BE2C (cell line): ENCODE measurements around the gene PARD6G.

Experiments used
- DNase-seq: peaks from one replicate; pipeline ENCODE4 v3.0.0-alpha.2; 2020
- H3K27me3 ChIP-seq: fragments of 250-450 bp; sonication (Bioruptor Pico); 2 replicates; pipeline ENCODE4 v1.5.1; 2020; ENCODE audit warnings: mild to moderate bottlenecking
- H3K36me3 ChIP-seq: fragments of 250-450 bp; sonication (Bioruptor Pico); 2 replicates; pipeline ENCODE4 v1.5.1; 2020; ENCODE audit warnings: mild to moderate bottlenecking
- H3K4me1 ChIP-seq: fragments of 250-450 bp; sonication (Bioruptor Pico); 2 replicates; pipeline ENCODE4 v1.5.1; 2020
- H3K4me3 ChIP-seq: 2 replicates; pipeline ENCODE4 v1.5.1; 2011; ENCODE audit warnings: low read depth, low read length
- H3K9me3 ChIP-seq: fragments of 250-450 bp; sonication (Bioruptor Pico); 2 replicates; pipeline ENCODE4 v1.5.1; 2020
- TF ChIP-seq, protein P1 (sequence below): IDR thresholded peaks from 2 replicates; pipeline ENCODE4 v1.5.1; 2012; ENCODE audit warnings: mild to moderate bottlenecking, low read depth, low read length

Gene PARD6G

DNA sequence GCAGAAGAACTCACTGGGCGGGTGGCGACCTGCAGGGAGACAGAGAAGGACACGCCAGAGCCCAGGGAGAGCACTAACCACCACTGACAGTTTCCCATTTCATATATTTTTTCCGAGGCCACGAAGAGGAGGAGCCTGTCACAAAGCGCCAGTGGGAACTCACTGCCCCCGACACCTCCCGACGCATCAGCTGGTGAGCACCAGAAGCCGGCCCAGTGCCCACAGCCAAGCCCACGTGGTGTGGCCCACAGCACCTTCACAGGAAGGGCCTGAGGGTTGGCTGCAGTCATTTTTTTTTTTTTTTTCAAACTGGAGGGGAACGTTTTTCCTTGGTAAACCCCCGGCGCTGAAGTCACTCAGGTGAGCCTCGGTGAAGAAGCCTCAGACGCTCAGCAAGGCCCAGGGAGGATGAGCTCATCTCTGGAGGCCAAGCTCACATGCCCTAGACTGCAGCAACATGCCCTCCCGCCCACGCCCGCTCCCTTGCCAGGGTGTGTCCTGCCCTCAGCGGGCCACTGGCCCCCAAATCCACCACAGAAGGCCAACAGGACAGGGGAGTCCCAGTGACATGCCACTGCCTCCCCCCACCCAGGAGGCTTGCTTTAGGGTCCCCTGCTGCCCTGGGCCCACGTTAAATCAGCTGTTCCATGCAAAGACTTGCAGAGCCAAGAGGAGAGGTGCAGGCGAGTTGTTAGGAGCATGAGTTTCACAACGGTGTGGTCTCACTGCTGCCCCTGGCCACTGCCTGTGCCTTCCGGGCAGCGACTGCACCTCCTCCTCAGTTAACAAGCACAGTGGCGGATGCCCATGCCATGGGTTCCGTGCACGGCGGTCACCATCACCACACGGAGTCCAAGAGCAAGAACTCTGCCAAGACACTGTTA is 68.1 kb downstream of the PARD6G start:
- Histone ChIP-seq H3K4me1 (no peaks in the 10 kb centered on the region), H3K9me3 (no peaks in the 10 kb centered on the region), H3K36me3 (no peaks in the 10 kb centered on the region), H3K27me3 (no peaks in the 10 kb centered on the region), H3K4me3 (no peak overlapping the region)
- DNase-seq: no peak
- TF ChIP-seq, protein P1, sequence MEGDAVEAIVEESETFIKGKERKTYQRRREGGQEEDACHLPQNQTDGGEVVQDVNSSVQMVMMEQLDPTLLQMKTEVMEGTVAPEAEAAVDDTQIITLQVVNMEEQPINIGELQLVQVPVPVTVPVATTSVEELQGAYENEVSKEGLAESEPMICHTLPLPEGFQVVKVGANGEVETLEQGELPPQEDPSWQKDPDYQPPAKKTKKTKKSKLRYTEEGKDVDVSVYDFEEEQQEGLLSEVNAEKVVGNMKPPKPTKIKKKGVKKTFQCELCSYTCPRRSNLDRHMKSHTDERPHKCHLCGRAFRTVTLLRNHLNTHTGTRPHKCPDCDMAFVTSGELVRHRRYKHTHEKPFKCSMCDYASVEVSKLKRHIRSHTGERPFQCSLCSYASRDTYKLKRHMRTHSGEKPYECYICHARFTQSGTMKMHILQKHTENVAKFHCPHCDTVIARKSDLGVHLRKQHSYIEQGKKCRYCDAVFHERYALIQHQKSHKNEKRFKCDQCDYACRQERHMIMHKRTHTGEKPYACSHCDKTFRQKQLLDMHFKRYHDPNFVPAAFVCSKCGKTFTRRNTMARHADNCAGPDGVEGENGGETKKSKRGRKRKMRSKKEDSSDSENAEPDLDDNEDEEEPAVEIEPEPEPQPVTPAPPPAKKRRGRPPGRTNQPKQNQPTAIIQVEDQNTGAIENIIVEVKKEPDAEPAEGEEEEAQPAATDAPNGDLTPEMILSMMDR: no peak

DNA sequence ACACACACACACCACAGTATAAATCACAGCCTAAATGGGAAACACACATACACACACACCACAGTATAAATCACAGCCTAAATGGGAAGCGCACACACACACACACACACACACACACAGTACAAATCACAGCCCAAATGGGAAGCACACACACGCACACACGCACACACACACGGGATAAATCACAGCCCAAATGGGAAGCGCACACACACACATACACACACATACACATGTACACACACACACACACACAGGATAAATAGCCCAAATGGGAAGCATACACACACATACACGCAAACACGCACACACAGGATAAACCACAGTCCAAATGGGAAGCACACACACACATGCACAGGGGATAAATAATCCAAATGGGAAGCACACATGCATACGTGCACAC is 70.2 kb downstream of the PARD6G start:
- H3K4me1 ChIP-seq: no peaks in the 10 kb centered on the region
- TF ChIP-seq, protein P1: no peak

DNA sequence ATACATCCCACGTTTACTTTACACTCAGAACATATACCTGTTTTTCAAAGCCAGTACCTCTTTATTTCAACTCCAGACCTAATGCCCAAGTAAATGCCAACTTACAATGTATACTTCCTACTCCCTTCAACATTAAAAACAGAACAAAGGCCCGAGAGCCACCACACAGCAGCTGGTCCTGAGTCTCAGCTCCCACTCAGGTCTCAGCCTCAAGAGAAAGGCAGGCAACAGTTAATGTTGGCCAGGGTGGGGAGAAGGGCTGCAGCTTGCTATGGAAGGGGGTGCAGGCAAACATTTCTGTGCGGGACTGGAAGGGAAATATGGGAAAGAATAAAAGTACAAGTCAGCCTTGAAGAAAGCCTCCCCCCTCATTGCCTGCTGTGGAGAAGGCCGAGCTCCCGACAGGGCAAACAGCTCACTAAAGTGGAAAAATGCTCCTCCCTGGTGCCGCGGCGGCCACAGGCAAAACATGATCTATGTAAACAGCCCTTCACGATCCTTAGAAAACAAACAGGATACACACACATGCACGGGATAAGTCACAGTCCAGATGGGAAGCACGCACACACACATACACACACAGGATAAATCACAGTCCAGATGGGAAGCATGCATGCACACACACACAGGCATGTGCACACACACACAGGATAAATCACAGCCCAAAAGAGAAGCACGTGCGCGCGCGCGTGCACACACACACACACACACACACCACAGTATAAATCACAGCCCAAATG is 70.8 kb downstream of the PARD6G start:
- H3K36me3 ChIP-seq: no peaks in the 10 kb centered on the region
- TF ChIP-seq, protein P1: no peak
- H3K4me1 ChIP-seq: no peaks in the 10 kb centered on the region
- H3K9me3 ChIP-seq: no peaks in the 10 kb centered on the region
- H3K27me3 ChIP-seq: no peaks in the 10 kb centered on the region
- DNase-seq: no peak
- H3K4me3 ChIP-seq: no peak overlapping the region

More for the DNA sequence above, 70.2 kb downstream of the PARD6G start:
- no peak for DNase-seq
- no peaks in the 10 kb centered on the region for H3K36me3 ChIP-seq
- no peaks in the 10 kb centered on the region for H3K27me3 ChIP-seq
- no peaks in the 10 kb centered on the region for H3K9me3 ChIP-seq
- H3K4me3 ChIP-seq: no peak overlapping the region

DNA sequence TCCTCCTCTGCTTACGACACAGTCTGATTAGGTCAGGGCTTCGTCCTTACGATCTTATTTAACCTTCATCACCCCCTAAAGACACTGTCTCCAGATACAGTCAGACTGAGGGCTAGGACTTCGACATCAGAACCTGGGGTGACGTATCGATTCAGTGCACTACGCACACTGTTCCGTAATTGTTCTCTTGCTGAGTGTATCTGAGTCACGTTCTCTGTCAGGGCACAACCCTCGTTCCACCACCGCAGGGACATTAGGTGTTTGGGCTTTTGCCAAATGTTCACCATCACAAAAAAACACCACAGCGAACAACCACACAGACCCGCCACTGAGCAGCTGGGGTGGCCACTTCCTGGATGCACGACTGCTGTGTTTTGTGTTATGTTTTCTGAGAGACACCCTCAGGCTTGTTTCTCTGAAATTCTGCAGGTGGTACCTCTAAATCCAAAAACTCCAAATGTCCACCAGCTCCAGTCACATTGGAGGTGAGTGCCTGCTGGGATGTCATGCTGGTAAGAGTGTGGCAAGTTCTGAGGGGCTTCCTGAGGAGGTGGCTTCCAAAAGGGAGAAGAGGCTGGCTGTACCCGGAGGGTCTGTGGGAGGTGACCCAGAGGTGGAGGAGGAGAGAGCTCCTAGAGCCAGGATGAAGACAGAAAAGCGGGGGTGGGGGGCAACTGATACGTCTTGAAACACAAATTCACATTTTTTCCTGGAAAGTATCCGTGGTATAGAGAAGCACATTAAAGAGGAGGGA is 71.7 kb downstream of the PARD6G start:
- TF ChIP-seq, protein P1: no peak
- H3K36me3 ChIP-seq: no peaks in the 10 kb centered on the region
- DNase-seq: no peak
- no peaks in the 10 kb centered on the region for H3K4me1 ChIP-seq
- no peaks in the 10 kb centered on the region for H3K27me3 ChIP-seq
- H3K9me3 ChIP-seq: no peaks in the 10 kb centered on the region
- no peak overlapping the region for H3K4me3 ChIP-seq

DNA sequence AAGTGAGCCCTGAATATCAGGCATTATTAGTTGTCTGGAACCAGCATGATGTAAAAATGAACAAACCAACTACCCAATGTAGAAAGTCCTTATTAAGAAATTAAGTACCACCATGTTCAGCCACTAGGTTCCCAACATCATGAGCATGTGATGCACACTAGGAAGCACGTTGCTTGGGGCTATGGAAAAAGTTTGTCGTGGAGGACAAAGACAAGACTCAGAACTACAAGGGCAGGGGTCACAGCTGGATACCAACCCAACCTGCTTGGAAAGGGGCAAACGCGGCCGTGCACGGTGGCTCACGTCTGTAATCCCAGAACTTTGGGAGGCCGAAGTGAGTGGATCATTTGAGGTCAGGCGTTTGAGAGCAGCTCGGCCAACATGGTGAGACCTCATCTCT is 74.3 kb downstream of the PARD6G start:
- no peak for DNase-seq
- no peaks in the 10 kb centered on the region for H3K27me3 ChIP-seq

More for the DNA sequence above, 74.3 kb downstream of the PARD6G start:
- Histone ChIP-seq H3K36me3 (no peaks in the 10 kb centered on the region), H3K4me1 (no peaks in the 10 kb centered on the region), H3K4me3 (no peak overlapping the region), H3K9me3 (no peaks in the 10 kb centered on the region)
- TF ChIP-seq, protein P1: no peak
